Measurements from ENCODE around the gene TXNDC11. TPM values are rescaled to one million over a fixed set of nuclear protein-coding genes. Genes with fewer than 3 reads are reported as not detected.

TXNDC11 gene
- total and polyA plus RNA-seq, 2 donors (not counting 3 experiments of a cell fraction or from before 2014, with no cell fraction given), result 42.5 to 66.0 TPM

DNA sequence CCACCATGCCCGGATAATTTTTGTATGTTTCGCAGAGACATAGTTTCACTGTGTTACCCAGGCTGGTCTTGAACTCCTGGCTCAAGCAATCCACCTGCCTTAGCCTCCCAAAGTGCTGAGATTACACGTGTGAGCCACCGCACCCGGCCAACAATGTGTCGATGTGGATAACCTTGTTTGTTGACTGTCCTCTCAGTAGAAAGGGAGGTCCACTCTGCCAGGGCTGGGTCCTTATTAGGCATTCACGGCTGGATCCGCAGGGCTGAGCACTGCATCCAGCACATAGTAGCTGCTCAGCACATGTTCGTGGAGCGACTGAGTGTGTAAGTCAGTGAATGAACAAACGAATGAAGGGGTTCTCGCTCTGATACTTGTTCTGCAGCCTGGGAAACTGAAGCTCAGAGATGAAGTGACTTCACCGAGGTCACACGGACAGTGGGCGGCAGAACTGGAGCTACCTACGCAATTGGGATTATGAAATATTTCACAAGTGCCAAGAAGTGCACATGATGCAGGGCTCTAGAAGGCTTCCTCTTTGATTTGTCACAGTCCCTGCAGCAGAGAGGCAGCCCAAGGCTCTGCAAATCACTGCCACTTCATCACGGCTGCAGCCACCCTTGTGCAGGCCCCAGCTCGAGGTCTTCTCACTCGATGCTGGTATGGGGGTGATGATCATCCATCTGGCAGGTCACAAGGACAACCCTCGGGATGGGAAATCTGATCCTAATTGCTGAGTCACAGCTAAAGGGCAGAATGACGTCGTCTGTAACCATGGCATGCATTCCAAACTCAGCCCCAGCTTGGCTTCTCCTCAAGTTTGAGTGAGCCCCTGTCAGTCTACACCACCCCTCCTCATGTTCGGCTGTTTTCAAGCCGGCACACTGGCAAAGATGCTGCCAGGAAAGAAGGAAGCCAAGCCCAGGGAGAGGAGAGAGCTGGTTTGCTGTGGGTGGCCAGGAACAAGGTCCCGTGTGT is 102.4 kb downstream of the TXNDC11 start:
- no peak for TF ChIP-seq GATA2 (IDR thresholded peaks at IDR 0.05; ENCODE audit: insufficient read depth, insufficient read length, low read depth, low read length)
- peak; percentile 45 for TF ChIP-seq JUN (IDR thresholded peaks at IDR 0.05; ENCODE audit: borderline replicate concordance, insufficient read depth, insufficient read length, low read depth)
- TF ChIP-seq EZH2 (IDR thresholded peaks at IDR 0.05; ENCODE audit: borderline replicate concordance, low read depth, low read length, severe bottlenecking), result peak; percentile 30
- no peak overlapping the region for H3K9ac ChIP-seq (replicated peaks; ENCODE audit: extremely low read depth, insufficient read depth, low read length)
- H3K36me3 ChIP-seq (ENCODE audit: control insufficient read depth in 2 of 2, extremely low read depth in 1 of 2, insufficient read depth in 2 of 2, low read length in 2 of 2), result no peaks in the 10 kb centered on the region
- dilution Hi-C loops (cut with MboI; ENCODE audit: extremely low pct_ligation_motif_present, low sequenced_read_pairs), result no loop called here
- H3K9me3 ChIP-seq (replicated peaks; ENCODE audit: control insufficient read depth, insufficient read depth, low read length), result no peaks in the 10 kb centered on the region
- H3K4me1 ChIP-seq (ENCODE audit: control insufficient read depth, extremely low read depth, insufficient read depth, low read length), result peaks cover 3% of the 10 kb centered on the region
- intact Hi-C loops (cut with micrococcal nuclease), result no loop called here
- ChIA-PET CTCF (interaction anchor here (0.6 to 2.8 kb wide), 13 partner anchors 9 to 244 kb away, joined by 3 to 64 read pairs (median 4); no protein-coding TSS in a partner anchor), POLR2A (no interaction called here)
- no TSS peak for BruUV-seq (replicated peaks)
- no peak for FAIRE-seq
- no peaks in the 10 kb centered on the region for H4K20me1 ChIP-seq (replicated peaks; ENCODE audit: control insufficient read depth, extremely low read depth, insufficient read depth, low read length)
- H3K9me1 ChIP-seq (replicated peaks; ENCODE audit: control insufficient read depth, extremely low read depth, insufficient read depth, low read length), result no peaks in the 10 kb centered on the region
- H2AFZ ChIP-seq (ENCODE audit: low read depth, low read length), result no peak overlapping the region
- H3K4me3 ChIP-seq (replicated peaks in 1 of 3; ENCODE audit: insufficient read depth in 1 of 3, low read depth in 1 of 3, low read length in 3 of 3), result no peak overlapping the region
- peaks cover 2% of the 10 kb centered on the region in 2 experiments for H3K27me3 ChIP-seq (ENCODE audit: control insufficient read depth in 2 of 2, insufficient read depth in 2 of 2, low read length in 2 of 2)
- H3K4me2 ChIP-seq (ENCODE audit: insufficient read depth, low read length), result no peak overlapping the region
- no peaks in the 10 kb centered on the region for H3K79me2 ChIP-seq (ENCODE audit: control insufficient read depth, insufficient read depth, low read length)
- peak; percentile 18 for DNase-seq (ENCODE audit: low read depth, low spot score)
- H3K27ac ChIP-seq (ENCODE audit: insufficient read depth, low read depth, low read length), result no peak overlapping the region

GRCh38 chr16:11639008-11639562 is 103.6 kb downstream of the TXNDC11 start:
- Histone ChIP-seq H3K4me3 (replicated peaks in 1 of 3; ENCODE audit: insufficient read depth in 1 of 3, low read depth in 1 of 3, low read length in 3 of 3) (no peak overlapping the region), H3K9ac (replicated peaks; ENCODE audit: extremely low read depth, insufficient read depth, low read length) (no peak overlapping the region), H3K4me1 (ENCODE audit: control insufficient read depth, extremely low read depth, insufficient read depth, low read length) (peaks cover 3% of the 10 kb centered on the region), H2AFZ (ENCODE audit: low read depth, low read length) (no peak overlapping the region), H4K20me1 (replicated peaks; ENCODE audit: control insufficient read depth, extremely low read depth, insufficient read depth, low read length) (no peaks in the 10 kb centered on the region), H3K27me3 (ENCODE audit: control insufficient read depth in 2 of 2, insufficient read depth in 2 of 2, low read length in 2 of 2) (peaks cover 2% of the 10 kb centered on the region in 2 experiments), H3K9me3 (replicated peaks; ENCODE audit: control insufficient read depth, insufficient read depth, low read length) (no peaks in the 10 kb centered on the region), H3K36me3 (ENCODE audit: control insufficient read depth in 2 of 2, extremely low read depth in 1 of 2, insufficient read depth in 2 of 2, low read length in 2 of 2) (no peaks in the 10 kb centered on the region), H3K4me2 (ENCODE audit: insufficient read depth, low read length) (no peak overlapping the region), H3K9me1 (replicated peaks; ENCODE audit: control insufficient read depth, extremely low read depth, insufficient read depth, low read length) (no peaks in the 10 kb centered on the region), H3K79me2 (ENCODE audit: control insufficient read depth, insufficient read depth, low read length) (no peaks in the 10 kb centered on the region), H3K27ac (ENCODE audit: insufficient read depth, low read depth, low read length) (no peak overlapping the region)
- dilution Hi-C loops (cut with MboI; ENCODE audit: extremely low pct_ligation_motif_present, low sequenced_read_pairs) (no loop called here), intact Hi-C loops (cut with micrococcal nuclease) (no loop called here)
- ChIA-PET POLR2A (no interaction called here), CTCF (interaction anchor here (1.1 to 2.0 kb wide), 4 partner anchors 15 to 243 kb away, joined by 3 to 6 read pairs (median 5); no protein-coding TSS in a partner anchor)
- DNase-seq (ENCODE audit: low read depth, low spot score), result no peak
- no peak for FAIRE-seq
- TF ChIP-seq, protein P1, sequence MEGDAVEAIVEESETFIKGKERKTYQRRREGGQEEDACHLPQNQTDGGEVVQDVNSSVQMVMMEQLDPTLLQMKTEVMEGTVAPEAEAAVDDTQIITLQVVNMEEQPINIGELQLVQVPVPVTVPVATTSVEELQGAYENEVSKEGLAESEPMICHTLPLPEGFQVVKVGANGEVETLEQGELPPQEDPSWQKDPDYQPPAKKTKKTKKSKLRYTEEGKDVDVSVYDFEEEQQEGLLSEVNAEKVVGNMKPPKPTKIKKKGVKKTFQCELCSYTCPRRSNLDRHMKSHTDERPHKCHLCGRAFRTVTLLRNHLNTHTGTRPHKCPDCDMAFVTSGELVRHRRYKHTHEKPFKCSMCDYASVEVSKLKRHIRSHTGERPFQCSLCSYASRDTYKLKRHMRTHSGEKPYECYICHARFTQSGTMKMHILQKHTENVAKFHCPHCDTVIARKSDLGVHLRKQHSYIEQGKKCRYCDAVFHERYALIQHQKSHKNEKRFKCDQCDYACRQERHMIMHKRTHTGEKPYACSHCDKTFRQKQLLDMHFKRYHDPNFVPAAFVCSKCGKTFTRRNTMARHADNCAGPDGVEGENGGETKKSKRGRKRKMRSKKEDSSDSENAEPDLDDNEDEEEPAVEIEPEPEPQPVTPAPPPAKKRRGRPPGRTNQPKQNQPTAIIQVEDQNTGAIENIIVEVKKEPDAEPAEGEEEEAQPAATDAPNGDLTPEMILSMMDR (IDR thresholded peaks at IDR 0.05; ENCODE audit: extremely low read depth in 1 of 2, insufficient read depth in 1 of 2, low read depth in 1 of 2, low read length in 2 of 2), result no peak
- TF ChIP-seq JUN (IDR thresholded peaks at IDR 0.05; ENCODE audit: borderline replicate concordance, insufficient read depth, insufficient read length, low read depth), result no peak
- BruUV-seq (replicated peaks), result no TSS peak

Data from endothelial cell of umbilical vein (primary cell).